ELR (cell line): Measurements from ENCODE around the gene UNKL.

Source experiments
- DNase-seq: peaks from one replicate; pipeline ENCODE4 v3.0.0-alpha.2; 2015; ENCODE audit warnings: low read depth

The UNKL gene

DNA sequence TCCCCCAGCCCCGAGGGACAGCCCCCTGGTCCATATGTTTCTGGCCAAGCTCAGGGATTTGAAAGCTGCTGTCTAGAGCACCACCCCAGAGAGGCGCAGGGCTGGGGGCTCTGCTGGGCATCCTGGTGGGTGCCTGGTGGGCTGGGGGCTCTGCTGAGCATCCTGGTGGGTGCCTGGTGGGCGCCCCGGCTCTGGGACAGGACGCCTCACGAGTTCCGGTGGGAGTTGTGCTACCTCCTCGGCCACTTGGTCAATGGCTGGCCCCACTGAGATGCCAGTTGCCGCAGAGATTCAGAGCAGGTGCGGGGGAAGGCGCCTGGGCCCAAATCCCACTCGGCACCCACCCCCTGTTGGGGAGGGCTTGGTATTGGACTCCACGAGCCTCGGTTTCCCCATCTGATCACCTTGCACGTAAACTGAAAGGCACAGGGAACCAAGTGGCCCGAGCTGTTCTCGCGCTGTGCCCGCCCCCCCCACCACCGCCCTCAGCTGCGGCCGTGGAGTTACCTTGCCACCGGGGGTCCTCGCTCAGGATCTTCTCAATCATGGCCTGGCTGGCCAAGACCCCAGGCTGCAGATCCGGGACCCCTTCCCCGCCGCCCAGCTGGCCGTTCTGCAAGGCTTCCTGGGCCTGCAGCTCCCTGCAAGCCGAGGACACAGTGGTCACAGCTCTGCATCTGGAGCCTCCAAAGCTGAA is 13.3 kb downstream of the UNKL start:
- no peak for DNase-seq

DNA sequence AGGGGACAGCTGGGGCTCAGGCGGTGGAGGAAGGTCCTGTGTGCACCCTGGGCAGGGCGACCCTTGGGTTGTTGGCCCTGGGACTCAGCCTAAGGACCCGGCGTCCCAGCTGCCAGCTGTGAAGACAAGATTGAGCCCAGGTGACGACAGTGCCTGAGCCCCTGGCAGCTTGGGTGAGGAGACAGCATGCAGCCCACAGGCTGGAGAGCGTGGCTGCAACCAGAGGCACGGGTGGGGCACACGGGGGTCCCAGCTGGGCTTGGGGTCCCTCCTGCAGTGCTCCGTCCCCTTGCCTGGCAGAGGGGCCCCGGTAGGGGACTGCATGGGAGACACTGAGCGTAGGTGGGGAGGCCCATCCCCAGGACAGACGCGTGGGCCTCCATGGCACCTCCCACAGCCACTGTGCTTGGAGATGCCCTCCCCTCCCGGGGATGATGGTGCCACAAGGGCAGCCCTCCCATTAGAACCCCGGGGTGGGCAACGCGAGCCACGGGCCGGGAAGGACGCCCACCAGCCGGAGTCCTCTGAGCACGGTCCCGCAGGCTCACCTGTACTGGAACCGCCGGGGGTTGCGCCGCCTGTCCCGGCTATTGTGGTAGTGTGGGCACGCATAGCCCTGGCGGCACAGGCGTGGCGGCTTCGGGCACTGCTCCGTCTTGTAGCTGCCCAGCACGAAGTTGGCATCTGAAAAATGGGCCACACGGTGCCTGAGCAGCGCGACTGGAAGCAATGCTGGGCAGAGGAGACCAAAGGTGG is 15.5 kb downstream of the UNKL start:
- DNase-seq = no peak

DNA sequence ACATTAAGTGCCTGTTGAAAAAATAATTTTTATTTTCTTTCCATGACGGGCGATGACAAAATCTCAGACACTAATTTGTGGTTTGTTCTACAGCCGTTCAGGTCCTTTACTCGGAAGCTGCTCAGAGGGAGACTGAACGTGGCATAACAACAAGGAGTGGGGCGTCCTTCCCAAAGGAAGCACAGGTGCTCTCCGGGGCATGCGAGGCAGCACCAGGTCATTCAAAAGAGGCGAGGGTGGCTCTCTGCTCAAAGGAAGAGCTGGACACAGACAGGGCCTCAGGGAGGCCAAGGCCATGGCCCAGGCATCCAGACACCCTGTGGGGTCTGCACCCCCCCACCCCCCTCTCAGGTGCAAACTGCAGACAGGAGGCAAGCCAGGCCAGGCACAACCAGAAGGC is 16.2 kb downstream of the UNKL start:
- DNase-seq = no peak

DNA sequence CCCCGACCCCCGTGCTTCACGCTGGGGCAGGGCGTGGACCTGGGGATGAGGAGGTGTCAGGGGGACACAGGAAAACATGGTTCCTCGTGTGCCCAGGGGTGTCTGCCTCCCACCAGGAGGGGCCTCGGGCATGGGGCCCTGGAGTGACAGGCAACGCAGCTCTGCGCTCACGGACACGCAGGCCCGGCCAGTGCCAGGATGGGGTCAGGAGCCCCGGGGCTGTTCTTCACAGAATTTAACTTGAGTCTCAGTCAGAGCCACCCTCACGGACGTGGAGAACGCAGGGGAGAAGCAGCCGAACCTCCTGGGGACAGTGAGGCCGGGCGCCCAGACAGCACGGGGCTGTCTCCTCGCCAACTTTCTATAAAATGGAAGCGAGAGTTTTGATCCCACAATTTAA is 16.7 kb downstream of the UNKL start:
- no peak for DNase-seq

DNA sequence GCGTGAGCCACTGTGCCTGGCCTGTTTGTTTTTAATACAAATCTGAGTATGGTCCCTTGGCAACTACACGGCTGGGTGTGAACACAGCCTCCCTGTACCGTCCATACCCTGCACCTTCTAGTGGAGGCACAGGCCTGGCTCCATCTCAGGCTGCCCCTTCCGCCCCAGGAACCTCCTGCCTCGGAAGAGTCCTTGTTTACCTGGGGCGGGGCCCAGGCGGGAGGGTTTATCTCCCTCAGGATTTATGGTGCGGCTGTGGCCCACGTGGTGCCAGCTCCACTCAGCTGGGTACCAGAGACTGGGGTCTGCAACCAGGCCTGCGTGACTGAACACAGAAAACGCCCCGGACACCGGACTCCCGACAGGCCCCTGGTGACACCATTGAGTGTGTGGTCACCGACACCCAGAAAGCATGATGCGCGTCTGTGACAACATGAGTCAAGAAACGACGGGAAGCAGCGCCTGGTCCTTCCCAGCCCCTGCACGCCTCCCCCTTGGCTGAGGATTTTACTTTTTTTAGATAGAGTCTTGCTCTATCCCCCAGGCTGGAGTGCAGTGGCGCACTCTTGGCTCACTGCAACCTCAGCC is 19.0 kb downstream of the UNKL start:
- DNase-seq = no peak

DNA sequence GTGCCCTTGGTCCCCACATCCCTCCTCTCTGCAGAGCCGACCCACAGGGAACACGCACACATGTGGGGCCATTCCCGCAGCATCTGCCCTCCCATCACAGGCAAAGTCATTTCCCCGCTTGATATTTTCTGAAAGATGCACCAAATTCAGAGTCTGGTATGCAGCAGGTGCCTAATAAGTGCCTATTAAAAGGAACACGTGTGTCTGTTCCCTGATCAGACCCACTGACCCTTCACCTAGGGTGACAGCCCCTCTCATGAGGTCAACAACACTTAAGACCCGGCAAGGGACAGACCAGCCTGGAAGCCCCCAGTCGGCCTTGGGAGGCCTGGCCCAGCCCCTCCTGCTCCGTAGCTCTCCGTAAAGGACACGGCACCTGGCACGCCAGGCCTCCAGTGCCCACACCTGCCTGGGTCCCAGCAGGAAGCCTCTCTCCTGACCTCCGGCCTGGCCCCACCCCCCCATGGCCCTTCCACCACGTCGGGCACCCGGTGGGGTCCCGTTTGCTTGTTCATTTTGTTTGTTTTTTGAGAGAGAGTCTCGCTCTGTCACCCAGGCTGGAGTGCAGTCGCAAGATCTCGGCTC is 20.0 kb downstream of the UNKL start:
- no peak for DNase-seq

DNA sequence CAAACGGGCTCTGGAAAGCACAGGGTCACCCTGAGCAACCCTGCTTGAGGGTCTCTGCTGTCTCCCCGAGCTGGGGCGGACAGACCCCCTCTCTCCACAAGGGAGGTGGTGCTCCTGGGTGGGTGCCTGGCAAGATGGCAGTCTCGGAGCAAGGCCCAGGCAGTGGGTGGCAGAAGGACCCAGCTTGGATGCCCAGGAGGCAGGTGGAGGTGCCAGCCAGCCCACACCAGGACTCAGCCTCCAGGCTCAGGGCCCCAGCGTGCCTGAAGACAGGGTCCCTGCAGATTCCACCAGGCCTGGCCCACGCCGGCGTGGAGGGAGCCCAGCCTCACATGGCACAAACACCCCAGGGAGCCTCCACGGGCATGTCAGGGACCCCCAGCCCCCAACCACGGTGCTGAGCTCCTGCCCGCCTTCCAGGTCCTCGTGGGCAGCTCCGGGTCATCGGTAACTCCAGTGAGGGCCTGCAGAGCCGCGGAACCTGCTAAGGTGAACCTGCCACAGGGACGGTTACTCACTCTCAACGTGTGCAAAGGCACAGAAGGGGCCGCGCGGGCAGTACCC is 20.8 kb downstream of the UNKL start:
- DNase-seq = no peak

DNA sequence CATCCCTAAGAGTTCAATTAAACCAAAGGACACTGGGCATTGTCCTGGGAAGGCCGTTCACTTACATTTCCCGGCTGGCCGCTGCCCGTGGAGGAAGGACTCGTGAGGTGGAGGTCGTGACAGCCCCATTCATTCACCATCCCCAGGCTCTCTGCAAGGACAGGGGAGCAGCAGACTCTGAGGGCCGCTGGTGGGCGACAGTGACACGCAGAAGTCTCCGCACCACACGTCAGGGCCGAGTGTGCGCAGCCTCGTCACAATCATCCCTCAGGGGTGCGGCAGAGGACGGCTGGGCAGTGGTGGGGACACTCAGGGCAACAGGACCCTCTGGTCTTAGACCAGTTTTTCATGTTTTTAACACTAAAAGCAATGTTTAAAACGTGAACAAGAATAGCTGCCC is 21.7 kb downstream of the UNKL start:
- DNase-seq = no peak

DNA sequence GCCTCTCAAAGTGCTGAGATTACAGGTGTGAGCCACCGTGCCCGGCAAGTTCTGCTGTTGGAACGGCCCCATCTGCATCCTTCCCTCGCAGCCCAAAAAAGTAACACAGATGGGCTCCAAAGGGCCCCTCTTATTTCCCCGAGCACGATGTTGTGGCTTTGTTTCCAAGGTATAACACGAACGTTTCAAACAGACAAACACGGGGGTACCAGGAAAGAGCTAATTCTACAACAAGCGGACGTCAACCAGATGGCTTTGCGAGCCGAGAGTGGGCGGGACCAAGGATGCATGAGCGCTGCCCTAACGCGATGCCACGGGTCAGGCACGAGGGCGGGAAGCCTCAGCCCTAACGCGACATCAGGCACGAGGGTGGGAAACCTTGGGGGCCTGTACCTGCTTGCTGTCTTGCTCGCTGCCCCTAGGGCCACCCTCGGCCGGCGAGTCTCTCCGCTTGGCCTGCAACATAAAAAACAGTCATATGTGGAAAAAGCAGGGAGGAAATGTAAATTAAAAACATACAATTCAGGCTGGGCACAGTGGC is 24.2 kb downstream of the UNKL start:
- no peak for DNase-seq

DNA sequence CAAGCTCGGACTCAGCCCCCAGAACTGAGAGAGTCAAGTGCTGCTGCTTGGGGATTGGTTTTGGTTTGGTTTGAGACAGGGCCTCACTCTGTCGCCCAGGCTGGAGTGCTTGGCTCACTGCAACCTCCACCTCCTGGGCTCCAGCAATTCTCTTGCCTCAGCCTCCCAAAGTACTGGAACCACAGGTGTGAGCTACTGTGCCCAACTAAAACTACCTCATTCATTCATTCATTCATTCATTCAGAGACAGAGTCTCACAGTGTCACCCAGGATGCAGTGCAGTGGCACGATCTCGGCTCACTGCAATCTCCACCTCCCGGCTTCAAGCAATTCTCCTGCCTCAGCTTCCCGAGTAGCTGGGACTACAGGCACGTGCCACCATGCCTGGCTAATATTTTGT is 24.7 kb downstream of the UNKL start:
- DNase-seq = no peak

DNA sequence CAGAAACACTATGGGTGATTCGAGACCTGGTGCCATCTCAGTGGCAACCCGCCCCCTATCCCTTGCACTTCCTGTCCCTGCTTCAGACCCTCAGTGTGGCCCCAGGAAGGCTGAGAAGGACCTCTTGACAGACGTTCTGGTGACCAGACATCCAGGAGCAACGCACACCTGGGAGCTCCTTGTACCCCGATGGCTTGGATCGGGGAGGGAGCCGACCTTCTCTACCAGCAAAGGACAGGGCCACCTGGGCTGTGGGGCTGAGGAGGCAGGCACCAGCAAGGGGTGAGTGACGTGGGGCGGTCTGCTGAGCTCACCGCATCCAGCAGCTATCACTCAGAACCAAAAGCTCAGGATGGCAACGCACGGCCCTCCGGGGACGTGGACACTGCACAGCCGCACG is 27.2 kb downstream of the UNKL start:
- DNase-seq = no peak

DNA sequence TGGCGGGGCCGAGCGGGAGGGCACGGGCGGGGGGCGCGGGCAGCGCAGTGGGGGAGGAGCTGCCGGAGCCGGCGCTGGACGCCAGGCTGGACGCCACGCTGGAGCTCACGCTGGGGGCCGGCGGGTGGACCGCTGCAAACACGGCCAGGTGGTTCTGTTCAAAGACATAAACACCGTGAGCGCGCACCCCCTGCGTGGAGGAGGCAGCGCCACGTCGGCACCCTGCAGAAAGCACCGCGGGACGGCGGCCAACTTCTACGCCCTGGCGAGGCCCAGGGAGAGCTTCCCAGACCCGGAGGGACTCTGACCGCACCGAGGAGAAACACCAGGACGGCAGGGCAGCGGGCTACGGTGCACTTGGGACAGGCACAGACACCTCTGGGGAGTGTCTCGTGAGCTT is 29.3 kb downstream of the UNKL start:
- DNase-seq = no peak

DNA sequence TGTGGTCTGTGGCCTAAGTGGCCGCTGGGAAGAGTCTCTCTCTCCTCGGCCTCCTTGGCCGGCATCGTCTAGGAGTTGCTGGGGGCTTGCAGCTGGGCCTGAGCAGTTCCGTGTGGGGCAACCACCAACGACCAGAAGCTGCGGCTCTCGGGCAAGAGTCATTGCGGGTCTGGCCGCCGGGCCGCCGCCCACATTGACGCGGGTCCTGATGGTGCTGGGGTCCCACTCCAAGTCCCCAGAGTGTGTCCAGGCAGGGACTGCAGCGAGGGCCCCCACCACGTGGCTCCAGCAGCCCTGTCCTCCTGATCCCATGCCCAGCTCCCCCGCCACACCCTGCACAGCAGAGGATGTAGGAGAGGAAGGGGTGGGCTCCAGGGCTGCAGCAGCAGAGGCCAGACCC is 30.9 kb downstream of the UNKL start:
- no peak for DNase-seq

DNA sequence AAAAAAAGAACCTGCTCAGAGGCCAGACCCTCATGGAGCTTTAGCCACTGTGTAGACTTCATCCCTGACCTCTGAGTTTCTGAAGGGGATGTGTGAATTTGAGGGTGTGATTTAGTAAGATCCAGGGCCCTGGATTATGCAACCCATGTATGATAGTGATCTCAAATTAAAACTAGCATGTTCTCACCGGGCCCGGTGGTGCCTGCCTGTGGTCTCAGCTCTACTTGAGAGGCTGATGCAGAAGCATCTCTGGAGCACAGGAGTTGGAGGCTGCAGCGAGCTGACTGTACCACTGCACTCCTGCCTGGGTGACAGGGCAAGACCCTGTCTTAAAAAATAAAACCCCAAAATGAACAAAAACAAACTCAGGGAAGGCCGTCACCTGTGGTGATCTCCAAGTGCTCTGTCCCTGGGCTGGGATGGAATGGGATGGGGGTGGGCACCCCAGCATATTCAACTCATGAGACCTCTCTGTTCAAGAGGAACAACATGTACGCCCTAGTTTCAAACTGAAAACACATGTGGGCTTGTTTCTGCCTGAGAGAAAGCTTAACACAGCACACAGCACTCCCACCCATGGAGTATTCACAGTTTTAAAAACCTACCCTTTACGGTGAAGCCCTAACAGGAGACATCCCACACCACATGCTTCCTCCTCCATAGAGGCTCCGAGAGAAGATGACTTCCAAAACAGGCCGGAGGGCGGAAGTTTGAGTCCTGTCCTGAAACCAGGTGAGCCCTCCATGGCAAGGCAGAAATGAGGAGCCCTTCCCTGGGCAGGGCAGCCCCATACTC is 32.7 kb downstream of the UNKL start:
- DNase-seq = no peak

DNA sequence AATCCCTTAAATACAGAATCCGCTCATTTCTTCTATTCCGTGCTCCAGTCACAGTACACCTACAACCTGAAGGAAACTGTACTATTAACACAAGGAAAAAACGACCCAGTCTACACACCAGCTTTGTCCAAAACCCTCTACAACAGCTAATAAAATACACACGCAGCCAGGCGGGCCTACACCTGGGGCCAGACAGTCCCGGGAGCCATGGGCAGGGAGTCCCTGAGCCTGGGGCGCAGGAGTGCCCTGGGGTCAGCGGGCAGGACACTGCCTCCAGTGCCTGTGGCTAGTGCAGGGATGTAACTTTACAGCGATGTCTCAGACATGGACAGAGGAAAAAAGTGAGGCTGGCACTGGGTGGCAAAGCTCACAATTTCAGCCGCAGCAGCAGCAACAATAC is 34.3 kb downstream of the UNKL start:
- no peak for DNase-seq

DNA sequence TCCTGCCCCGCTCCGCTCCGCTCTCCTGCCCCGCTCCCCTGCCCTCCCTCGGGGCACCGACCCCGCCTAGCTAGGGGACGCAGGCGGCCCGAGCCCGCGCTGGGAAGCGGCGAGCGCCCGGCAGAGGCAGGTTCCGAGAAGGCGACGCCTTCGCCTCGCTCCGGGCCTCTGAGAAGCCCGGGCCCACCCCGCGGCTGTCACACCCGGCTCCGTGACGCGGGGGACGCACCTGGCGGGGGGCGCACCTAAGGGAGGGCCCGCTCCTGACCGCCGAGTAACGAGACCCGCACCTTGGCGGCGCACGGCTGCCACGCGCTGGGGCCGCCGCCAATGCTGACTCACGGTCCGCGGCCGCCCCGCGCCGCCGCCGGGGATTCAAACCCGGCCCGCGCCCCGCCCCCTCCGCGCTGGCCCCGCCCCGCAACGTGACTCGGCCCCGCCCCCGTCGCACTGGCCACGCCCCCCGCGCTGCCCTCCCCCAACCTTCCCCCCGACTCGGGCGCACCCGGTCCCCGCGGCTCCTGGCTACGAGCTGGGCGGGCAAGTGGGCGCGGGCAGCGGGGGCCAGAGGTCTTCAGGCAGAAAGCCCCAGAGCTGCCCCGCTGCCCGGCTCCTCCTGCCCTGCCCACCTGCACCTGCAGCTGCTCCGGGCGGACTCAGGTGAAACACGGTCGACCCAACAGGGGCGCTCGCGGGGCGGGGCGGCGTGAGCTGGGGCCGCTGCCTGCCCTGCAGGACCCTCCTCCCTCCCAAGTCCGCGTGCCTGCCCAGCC is 35.0 kb downstream of the UNKL start:
- peak; percentile 72 for DNase-seq

DNA sequence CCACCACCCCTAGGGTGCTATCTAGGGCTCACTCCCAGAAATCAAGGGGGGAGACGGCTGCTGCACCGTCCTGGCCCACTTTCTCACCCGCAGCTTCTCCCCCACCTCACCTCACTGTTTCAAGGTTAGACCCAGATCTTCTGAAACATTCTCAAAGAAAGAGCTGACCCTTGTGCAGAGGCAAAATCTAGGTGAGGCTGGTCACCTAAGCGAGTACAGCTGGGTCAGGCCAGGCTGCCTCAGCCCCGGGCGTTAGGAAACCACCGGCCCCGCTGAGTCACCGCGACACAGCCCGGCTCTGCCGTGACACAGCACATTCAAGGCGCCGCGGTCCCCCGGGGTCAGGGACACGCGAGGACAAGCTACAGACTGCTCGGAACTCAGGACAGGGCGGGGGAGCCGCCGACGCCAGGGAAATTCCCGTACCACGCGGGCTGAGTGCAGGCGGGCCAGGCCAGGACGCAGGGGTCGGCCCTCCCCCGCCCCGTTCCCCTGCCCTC is 35.6 kb downstream of the UNKL start:
- peak; percentile 89 for DNase-seq

DNA sequence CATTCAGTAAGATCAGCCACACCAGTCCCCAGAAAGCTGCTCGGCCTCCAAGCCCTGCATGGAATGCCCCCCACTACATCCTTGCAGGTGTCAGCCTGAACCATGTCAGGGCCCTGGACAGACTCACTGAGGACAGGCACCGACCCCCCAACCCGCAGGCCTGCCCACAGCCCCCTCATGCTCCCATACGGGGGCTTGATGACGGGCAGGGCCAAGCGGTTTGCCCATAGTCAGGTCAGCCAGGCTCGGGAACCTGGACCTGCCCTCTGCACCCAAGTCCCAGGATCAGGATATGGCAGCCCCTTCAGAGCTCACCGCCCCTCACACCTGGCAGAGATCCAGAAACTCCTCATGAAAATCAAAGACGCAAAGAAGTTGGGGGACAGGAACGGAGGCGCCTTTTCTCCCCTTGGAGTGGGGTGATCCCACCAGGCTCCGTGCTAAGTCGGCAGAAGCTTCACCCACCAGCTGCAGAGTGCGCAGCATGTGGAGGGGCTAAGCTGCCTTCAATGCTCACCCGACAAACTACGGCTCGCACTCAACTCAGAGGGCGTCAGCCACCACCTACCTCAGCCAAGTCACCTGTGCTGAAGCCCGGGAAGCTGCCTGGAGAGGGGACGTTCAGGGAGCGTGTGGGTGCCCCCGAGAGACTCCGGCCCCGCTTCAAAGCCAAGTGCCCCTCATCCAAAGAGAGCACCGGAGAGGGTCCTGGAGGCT is 36.3 kb downstream of the UNKL start:
- DNase-seq = no peak

DNA sequence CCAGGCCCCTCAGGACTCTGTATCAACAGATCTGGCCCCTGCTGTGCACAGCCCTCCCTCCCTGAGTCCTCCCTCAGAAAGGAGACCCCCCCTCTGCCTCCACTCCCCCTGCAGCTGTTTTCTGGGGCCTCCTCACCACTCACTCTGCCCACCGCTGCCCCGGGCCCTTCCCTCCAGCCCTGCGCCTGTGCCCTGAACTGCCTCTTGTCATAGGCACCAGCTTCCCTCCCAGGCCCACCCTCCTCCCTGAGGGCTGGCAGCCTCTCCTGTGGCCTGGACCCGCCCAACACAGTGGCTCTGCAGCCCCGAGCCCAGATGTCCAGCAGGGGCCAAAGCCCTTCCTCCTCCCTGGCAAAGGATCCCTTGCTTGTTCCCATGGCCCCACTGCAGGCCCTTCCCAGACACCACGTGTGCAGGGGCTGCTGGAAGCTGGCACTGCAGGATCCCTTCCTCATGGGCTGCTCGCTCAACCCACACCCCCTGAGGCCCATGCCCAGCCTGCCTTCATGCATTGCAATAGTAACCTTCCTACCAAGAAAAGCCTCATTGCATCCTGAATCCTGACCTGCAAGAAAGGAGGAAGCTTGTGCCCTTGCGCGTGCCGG is 37.0 kb downstream of the UNKL start:
- DNase-seq = no peak
